GM19452 (cell line): ENCODE measurements around the gene TNKS2.
"Not testable (repeated sequence)": the region's sequence is repeated elsewhere in the genome, so short reads cannot be mapped to it uniquely, and the experiment has no call there.

Experiments used
- ATAC-seq: cut with Tn5 transposase; IDR thresholded peaks from one replicate; pipeline ENCODE4 v1.9.1; 2021; ENCODE audit not compliant: unreplicated experiment

TNKS2 gene

DNA sequence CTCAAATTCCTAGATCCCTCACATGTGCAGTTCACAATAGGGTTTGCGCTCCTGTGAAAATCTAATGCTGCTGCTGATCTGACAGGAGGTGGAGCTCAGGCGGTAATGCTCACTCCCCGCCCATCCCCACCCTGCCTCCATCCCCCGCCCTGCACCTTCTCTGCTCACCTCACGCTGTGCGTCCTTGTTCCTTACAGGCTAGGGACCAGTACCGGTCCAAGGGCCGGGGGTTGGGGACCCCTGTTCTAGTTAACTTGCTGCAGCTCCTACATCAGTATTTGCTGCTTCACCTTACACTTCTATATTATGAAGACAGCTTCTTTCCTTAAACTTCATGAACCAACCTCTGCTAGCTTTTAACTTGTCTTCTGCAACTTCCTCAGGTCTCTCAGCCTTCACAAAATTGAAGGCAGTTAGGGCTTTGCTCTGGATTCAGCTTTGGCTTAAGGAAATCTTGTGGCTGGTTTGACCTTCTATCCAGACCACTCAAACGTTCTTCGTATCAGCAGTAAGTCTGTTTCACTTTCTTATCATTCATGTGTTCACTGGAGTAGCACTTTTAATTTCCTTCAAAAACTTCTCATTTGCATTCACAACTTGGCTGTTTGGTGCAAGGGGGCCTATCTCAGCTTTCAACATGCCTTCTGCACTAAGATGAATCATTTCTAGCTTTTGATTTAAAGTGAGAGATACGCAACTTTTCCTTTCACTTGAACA is 1.7 kb upstream of the TNKS2 start:
- peak; percentile 38 for ATAC-seq

DNA sequence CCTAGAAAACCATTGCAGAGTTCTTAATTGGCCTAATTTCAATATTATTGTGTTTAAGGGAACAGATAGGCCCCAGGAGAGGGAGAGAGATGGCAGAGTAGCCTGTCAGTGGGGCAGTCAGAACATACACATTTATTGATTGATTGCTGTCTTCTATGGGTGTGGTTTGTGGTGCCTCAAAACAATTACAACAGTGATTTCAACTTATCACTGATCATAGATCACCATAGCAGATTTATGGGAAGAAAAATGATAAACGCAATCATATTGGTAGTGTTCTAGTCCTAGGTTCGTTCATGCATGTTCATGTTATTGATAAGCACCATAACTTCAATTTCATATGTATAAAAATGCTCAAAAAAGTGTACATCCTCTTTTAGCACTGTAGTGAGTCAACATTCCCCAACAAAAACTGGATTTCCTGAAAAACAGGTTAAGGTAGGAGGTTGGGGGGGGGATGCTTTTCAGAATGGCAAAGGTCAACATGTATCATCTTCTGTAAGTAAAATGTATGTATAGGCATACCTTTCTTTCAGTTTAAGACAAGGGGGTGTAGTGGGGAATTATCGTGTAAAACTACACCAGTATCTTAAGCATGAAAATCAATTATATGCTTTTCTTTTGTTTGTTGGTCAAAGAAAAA is 1.1 kb upstream of the TNKS2 start:
- ATAC-seq: no peak

DNA sequence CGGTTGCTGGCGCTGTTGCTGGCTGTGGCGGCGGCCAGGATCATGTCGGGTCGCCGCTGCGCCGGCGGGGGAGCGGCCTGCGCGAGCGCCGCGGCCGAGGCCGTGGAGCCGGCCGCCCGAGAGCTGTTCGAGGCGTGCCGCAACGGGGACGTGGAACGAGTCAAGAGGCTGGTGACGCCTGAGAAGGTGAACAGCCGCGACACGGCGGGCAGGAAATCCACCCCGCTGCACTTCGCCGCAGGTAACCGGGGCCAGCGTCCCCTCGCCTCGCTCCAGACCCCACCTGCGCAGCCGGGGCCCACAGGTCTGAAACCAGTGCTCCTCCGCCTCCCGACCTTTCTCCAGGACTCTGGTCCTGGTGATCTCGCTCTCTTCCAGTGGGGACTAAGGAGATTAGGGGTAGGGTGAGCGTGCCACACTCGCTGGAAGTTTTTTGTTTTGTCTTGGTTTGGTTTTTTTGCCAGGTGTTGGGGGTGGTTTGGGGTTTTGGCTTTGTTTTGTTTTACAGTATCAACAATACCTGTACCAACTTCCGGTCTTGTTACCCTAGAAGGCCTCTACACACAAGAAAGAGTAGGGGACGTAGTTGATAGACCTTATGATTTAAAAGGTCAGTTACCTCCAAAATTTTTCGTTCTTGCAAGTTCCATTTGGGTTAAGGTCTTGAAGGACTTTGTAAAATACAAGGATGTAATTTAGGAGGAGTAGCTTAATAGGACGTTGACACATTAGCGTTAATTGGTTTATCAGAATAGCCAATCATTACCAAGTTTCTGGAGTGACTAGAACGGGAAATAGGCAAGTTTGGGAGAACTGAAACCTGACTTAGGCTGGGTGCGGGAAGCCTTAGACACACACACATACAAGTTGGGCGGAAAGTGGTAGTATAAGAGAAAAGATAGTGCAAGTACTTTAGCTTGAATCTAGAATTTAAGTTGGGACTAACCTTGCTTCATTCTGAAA is 704 bp downstream of the TNKS2 start:
- peak; percentile 38 for ATAC-seq

DNA sequence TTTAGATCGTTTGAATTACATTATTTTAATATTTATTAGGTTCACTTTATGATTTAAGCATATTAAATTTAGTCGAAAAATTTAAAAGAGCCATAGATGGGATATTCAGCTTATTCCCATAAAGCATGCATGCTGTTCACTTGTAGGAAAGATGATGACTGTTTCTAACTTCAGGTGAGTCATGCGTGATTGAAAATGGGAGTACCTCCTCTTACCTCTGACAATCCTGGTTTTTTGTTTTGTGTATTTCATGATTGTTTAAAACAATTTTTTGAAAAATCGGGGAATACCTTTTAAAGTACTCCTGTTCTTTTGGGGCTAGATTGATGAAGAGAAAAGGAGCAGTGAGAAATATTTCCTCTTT is 1.4 kb downstream of the TNKS2 start:
- no peak for ATAC-seq

DNA sequence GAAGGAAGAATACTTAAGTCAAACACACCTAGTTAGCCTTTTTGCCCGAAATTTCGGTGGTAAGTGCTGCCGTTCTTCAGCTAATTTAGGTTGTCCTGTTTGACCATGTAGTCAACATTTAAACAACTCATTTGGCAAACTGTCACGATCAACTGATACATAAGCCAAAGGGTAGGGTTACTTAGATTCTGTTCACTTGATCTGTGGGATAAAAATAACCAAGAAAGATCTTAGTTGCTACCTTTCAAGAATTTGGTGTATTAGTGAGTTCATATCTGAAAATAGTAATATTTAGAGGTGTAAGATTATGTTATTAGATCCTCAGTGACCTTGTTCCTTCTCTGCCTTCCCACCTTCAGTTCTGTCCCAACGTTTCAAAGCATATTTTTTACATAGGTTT is 2.0 kb downstream of the TNKS2 start:
- no peak for ATAC-seq

DNA sequence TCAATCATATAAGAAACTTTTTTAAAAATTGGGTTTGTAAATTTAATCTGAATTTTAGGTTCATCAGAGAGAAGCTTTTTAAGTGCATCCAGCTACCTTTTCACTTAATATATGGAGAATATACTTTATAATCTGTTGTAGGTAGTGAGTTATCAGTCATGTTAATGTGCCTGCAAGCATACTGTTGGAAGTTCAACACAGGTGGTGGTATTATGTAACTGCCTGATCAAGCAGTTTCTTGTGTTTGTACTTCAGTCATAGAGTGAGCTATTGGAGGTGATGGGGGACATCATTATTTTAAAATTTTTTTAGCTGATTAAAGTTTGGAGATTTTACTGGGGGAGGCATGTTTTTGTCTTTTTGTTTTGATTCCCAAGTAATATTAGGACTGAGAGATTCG is 2.5 kb downstream of the TNKS2 start:
- ATAC-seq: no peak

DNA sequence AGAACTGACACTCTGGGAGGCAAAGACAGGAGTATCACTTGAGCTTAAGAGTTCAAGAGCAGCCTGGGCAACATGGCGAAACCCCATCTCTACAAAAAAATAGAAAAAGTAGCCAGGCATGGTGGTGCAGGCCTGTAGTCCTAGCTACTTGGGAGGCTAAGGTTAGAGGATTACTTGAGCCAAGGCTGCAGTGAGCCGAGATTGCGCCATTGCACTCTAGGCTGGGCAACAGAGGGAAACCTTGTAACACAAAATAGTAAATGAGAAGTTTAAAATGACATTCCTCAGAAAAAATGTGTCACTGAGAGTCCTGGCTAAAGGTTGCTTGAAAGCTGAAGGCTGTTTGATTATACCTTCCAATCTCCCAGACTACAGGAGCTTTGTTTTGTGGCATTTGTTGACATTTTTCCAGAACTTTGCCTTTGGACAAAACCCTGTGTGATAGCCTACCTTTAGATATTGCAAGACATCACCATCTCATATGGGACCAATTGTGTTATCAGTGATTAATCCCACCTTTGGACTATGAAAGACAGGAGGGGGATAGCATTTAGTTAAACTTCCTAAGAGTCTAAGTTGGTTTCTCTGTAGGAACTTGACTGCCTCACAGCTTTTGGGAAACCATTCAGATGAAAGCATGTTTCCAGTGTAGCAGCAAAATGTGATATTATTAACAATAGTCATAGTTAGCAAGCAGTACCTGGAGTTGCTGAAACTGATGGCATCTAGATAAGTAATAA is 5.3 kb downstream of the TNKS2 start:
- ATAC-seq: no peak

DNA sequence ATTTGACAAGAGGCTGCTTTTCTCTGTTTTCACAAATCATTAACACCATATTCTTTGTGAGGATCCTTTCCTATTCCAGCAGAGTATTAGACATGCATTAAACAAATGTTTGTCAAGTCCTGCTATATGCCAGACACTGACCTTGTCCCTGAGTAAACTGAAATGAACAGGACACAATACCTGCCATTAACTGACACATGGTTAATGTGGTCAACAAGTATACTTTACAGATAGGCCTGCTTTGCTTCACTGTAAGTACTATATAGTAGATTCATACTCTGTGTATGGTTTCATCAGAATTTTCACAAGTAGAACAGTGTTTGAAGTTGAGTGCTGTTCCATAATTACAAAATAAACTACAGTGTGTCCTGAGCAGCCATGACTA is 5.9 kb downstream of the TNKS2 start:
- no peak for ATAC-seq

DNA sequence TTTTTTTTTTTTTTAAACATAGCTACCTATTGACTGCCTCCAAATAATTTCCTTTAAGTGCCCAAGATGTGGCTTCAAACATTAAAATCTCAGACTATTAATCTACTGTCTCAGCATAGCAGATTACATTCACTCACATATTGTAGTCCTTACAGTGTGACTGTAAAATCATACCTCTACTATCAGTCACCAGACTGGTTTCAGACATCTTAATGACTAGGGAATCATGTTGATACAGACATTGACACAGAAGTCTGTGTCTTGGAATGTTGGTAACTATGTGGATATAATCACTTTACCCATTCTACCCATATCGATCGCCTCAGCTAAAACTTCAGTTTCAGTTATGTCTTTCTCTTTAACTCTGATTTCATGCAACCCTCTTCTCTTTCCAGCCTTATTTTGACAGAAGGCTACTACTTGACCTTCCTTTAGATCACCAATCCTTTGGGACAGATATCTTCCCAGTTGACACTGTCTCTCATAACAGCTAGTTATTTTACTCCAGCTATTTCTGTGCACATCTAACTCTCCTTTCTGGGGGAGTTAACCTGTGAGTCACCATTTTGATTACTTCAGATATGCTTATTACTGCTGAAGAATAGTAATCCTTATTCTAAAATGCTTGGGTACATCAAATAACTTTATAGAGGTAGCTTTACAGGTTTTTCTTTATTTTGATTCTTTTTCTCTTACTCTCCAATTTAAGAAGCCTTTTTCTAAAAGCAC is 7.0 kb downstream of the TNKS2 start:
- no peak for ATAC-seq

DNA sequence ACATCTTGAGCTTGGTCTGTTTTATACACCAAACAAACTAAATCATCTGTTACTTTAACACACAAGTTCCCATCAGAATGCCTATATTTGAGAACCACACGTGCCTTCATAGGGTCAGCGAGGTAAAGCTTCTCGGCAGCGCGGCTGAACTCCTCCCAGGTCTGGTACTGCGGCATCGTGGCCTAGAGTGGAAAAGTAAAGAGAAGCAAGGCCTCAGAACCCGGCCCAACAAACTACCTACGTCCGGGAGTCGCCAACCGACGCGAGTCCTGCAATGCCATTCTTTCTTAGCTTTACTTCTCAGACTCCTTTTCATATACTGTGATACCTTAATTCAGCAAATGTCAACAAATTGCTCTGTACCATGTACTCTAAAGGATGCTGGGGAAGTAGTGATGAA is 9.0 kb downstream of the TNKS2 start:
- ATAC-seq: not testable (repeated sequence)

DNA sequence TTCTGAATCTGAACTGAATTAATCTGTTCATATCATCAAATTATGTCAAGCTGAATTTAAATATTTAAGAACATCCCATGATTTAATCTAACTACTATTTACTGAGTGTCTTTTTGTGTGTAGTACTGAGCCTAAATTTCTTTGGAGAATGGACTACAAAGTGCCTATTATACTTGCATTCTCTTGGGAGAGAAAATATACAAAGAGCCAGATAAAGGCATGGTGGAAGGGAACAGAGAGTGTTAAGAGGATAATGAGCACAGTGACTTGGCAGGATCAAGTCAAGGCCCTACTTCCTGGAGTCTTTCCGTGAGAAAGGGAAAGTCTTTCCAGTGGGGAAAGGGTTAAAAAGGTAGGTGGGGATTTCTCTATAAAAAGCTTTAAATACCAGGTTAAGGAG is 15.0 kb downstream of the TNKS2 start:
- ATAC-seq: no peak

DNA sequence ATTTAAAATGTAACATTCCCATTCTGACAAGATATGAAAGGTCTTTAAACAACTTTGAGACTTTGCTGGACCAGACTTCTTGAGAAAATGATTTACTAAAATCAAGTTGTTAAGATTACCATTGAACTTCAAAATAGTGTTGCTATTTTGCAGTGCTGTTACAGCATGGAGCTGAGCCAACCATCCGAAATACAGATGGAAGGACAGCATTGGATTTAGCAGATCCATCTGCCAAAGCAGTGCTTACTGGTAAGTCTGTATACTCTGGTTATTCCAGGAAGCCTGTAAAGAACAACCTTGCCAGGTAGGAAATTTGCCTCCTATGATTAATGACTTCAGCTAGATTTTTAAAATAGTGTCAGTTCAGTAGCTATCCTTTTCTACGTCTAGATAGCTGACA is 18.8 kb downstream of the TNKS2 start:
- ATAC-seq: no peak

DNA sequence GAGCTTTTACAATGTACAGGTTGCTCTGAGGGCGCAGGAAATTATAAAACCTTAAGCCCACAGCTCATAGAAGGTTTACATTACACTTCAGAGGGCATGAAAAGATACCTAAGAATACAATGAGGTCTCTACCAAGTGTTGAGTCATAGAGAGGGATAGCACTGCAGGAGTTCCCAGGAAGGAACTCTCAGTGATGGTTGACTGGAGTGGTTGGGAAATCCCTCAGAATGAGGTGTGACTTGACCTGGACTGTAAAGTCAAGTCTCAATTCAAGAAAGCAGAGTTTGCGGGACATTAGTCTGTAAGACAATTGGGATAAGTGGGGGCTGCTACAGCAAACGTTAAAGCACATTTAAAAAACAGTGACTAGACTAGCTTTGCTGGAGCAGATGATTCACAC is 21.9 kb downstream of the TNKS2 start:
- ATAC-seq: no peak

DNA sequence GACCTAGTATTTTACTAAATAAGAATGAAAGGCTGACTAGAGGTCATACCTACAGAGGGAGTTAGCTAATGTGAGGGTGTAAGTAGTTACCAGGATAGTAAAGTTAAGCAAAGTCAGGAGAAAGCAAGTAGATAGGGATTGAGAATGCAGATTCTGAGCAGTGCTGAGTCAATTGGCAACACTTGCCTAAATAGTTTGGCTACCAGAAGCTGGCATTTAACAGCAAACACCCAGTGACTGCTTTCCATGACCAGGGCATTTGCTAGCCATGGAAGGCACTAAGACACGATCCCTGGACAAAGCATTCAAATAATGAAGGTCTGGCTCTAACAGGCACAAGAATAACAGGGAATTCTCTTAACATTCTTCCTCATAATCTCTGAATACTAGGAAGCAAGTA is 25.9 kb downstream of the TNKS2 start:
- ATAC-seq: no peak

DNA sequence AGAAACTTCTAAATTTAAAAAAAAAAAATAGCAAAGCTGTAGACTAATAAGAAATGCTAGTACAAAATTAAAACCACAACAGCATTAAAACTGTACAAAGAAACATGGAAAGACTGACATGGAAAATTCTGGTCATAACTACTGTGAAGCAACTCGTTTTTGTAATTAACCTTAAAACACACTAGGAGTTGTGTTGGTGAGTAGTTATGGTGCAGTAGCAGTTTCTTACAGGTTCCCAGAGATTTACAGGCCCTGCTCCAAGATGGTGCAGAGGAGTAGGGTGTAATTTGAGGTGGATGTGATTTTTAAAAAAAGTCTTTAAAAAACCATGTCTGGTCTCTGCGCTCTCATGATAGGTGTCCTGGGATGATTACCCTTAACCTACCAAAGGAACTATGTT is 31.0 kb downstream of the TNKS2 start:
- no peak for ATAC-seq

DNA sequence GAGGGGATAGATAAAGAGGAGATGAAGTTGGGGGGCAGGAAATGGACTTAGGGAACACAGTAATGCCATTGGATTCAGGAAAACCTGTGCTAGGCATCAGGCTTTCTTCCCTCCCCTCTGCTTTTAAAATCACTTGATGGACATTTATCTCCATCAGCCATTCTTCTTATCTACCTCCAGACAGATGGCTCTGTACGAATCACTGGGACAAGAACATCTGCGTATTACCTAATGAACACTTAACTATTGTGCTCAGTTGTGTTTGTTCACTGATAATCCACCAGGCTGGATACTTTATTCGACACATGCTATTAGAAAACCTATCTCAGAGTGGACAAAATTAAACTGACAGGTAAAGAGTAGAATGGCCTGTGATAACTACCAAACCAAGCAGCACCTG is 40.0 kb downstream of the TNKS2 start:
- ATAC-seq: no peak

DNA sequence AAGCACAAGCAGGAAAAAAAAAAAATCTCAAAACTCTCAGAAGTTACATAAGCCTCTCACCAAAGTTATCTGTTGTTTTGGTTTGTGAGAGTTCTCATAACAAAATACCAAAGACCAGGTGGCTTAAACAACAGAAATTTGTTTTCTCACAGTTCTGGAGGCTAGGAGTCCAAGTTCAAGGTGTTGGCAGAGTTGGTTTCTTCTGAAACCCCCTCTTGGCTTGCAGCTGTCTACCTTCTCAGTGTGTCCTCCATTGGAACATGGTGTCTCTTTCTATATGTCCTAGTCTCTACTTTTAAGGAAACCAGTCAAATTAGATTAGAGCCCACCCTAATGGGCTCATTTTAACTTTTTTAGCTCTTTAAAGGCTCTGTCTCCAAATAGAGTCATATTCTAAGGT is 44.9 kb downstream of the TNKS2 start:
- no peak for ATAC-seq

DNA sequence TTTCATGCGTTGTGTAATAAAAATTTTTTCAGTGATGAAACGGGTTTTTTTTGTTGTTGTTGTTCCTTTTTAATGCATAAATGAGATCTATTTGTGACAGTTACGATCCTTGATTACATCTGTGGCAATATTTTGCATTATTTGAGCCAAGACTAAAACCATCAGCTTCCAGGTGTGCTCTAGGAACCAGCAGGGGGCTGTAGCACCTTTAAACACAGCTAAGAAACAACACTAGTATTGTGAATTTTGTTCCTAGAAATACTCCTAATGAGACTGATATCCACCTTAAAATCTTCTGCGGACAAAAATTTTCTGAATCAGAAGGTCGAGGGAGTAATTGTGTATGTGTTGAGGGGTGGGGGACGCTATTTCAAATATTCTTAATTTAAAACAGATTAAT is 58.4 kb downstream of the TNKS2 start:
- ATAC-seq: no peak

DNA sequence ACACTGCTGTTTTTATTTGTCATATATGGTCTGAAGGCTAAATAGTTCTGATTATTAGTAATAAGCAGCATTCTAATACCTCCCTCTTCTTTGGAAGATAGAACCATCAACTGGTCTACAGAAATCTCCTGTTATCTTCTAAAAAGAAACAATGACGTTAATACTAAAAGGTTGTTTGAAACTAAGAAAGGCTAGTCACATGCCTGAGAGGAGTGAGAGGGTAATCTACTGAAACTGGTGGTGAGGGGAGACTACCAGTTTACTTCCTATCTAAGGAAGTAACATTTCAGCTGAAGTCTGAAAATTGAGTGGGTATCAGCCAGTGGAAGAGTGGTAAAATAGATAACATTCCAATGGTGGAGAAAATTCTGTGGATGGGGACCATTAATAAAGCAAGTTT is 62.7 kb downstream of the TNKS2 start:
- no peak for ATAC-seq

DNA sequence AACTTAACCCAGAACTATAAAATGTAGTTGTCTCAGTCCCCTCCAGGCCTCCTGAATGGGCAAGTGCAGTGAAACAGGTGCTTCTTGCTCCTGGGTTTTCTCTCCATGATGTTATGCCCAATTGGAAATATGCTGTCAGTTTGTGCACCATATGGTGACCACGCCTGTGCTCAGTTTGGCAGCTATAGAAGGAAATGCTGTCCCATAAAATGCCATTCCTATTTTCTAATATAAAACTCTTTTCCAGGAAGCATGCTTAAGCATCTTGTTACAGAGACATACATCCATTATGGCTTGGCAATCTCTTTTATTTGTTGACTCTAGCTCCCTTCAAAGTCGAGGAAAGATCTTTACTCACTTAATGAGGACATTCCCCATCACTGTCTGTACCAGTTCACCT is 65.9 kb downstream of the TNKS2 start:
- no peak for ATAC-seq

DNA sequence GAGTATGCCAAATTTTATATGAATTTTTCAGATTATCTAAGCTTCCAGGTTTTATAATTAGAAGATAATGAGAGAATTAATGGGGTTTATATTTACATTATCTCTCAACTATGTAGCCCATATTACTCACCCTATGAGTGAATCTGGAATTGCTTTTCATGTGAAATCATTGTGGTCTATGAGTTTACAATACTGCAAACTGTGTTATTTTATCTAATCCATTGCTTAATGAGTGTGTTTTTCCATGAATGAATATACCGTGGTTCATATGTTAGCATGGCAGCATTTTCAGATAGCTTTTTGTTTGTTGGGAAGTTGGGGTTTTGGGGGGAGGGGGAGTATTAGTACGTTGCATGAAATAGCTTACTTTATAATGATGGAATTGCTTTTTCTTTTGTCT is 66.5 kb downstream of the TNKS2 start:
- ATAC-seq: no peak
